Measurements from ENCODE around the gene TTYH2.

DNA sequence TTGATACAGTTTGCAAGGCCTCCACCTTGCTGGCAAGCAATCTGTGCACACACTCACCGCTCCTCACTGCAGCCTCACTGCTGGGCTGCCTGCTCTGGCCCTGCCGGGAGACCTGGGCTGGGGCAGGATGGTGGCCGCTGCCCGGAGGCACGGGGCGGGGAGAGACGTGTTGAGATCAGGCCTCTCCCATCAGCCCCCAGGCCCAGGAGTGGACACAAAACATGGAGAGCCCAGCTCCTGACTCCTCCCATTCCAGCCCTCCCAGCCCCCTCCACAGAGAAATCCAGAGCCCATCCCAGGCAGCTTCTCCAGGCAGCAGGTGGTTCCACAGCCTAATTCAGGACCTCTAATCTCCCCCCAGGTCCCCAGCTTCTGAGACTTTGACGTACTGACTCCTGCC, 33.0 kb upstream of the TTYH2 start:
- TF ChIP-seq CHD2 (IDR thresholded peaks at IDR 0.05; ENCODE audit: low read length, partially characterized antibody) (no peak), EP300 (IDR thresholded peaks at IDR 0.05; ENCODE audit: borderline replicate concordance in 1 of 2, low read depth in 1 of 2, low read length in 1 of 2) (no peak), EZH2phosphoT487 (IDR thresholded peaks at IDR 0.05; ENCODE audit: borderline replicate concordance, low read depth) (no peak)
- TF ChIP-seq, protein P1, sequence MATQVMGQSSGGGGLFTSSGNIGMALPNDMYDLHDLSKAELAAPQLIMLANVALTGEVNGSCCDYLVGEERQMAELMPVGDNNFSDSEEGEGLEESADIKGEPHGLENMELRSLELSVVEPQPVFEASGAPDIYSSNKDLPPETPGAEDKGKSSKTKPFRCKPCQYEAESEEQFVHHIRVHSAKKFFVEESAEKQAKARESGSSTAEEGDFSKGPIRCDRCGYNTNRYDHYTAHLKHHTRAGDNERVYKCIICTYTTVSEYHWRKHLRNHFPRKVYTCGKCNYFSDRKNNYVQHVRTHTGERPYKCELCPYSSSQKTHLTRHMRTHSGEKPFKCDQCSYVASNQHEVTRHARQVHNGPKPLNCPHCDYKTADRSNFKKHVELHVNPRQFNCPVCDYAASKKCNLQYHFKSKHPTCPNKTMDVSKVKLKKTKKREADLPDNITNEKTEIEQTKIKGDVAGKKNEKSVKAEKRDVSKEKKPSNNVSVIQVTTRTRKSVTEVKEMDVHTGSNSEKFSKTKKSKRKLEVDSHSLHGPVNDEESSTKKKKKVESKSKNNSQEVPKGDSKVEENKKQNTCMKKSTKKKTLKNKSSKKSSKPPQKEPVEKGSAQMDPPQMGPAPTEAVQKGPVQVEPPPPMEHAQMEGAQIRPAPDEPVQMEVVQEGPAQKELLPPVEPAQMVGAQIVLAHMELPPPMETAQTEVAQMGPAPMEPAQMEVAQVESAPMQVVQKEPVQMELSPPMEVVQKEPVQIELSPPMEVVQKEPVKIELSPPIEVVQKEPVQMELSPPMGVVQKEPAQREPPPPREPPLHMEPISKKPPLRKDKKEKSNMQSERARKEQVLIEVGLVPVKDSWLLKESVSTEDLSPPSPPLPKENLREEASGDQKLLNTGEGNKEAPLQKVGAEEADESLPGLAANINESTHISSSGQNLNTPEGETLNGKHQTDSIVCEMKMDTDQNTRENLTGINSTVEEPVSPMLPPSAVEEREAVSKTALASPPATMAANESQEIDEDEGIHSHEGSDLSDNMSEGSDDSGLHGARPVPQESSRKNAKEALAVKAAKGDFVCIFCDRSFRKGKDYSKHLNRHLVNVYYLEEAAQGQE (IDR thresholded peaks at IDR 0.05; ENCODE audit: low read depth, low read length) = no peak

Measured in SK-N-SH (cell line).